Progenitor cell of endocrine pancreas (in vitro differentiated cells): ENCODE measurements around the gene ACAD9. TPM values are rescaled to one million over a fixed set of nuclear protein-coding genes. Genes with fewer than 3 reads are reported as not detected.

ENCODE experiments used
- DNase-seq: peaks from one replicate; pipeline ENCODE4 v3.0.0; 2021; ENCODE audit warnings: low spot score; ENCODE audit not compliant: unreplicated experiment
- H3K27ac Mint-ChIP-seq: 2 replicates; pipeline ENCODE4 v1.8.0; 2021; ENCODE audit warnings: mild to moderate bottlenecking, moderate library complexity, mixed read lengths
- H3K27me3 Mint-ChIP-seq: 2 replicates; pipeline ENCODE4 v1.8.0; 2021; ENCODE audit warnings: mixed read lengths
- H3K36me3 Mint-ChIP-seq: 2 replicates; pipeline ENCODE4 v1.8.0; 2022; ENCODE audit warnings: mixed read lengths; ENCODE audit not compliant: insufficient read depth
- H3K4me1 Mint-ChIP-seq: 2 replicates; pipeline ENCODE4 v1.8.0; 2021; ENCODE audit warnings: low read depth, mixed read lengths
- H3K4me3 Mint-ChIP-seq: 2 replicates; pipeline ENCODE4 v1.8.0; 2021; ENCODE audit warnings: low read depth, mild to moderate bottlenecking, moderate library complexity, mixed read lengths
- H3K9me3 Mint-ChIP-seq: 2 replicates; pipeline ENCODE4 v1.8.0; 2021; ENCODE audit warnings: low read depth, mixed read lengths
- CTCF ChIP-seq: fragments of 200-600 bp; sonication (generic); IDR thresholded peaks from one replicate; pipeline ENCODE4 v1.5.0; 2021; ENCODE audit warnings: antibody characterized with exemption, mild to moderate bottlenecking; ENCODE audit not compliant: unreplicated experiment
- total RNA-seq: library from RNA; stranded (reverse); gene quantifications from 2 replicates; pipeline ENCODE4 v1.2.1, GENCODE V29; 2021

ACAD9 gene
- total RNA-seq, 1 donor from 2014 or later, result 57.0 TPM

DNA sequence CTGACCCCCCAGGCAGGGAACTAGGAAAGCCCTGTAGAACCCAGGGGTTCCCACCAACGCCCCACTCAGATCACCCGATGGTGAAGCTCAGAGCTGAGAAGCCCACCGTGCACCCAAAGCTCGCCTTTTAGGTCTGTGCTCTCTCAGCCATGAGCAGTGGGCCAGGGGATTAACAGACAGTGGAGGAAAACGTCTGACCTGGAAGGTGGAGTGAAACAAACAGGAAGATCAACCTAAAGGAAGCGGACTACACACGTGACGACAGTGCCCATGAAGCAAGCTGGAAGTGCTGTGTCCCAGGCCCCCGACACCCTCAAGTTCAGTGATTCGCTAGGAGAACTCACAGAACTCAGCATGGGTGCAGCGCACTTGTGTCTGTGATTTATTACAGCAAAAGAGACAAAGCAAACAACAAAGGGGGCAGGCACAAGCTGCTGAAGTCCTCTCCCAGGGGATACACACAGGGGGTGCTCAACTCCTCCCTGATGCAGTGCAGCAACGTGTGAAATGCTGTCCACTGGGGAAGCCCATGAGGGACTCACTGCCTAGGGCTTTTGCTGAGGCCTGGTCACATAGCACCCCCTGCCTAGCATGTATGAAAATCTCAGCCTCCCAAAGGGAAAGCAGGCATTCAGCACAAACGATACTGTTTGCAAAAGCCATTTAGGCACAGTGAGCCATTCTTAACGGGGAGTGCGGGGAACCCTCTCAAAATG lies 71.0 kb downstream of the ACAD9 start:
- Mint-ChIP-seq H3K27ac (peak overlapping the region; percentile 80), H3K27me3 (no peaks in the 10 kb centered on the region), H3K4me3 (no peak overlapping the region), H3K9me3 (no peaks in the 10 kb centered on the region), H3K36me3 (peaks cover 1% of the 10 kb centered on the region), H3K4me1 (peaks cover 7% of the 10 kb centered on the region)
- peak; percentile 38 for TF ChIP-seq CTCF
- DNase-seq, result no peak

DNA sequence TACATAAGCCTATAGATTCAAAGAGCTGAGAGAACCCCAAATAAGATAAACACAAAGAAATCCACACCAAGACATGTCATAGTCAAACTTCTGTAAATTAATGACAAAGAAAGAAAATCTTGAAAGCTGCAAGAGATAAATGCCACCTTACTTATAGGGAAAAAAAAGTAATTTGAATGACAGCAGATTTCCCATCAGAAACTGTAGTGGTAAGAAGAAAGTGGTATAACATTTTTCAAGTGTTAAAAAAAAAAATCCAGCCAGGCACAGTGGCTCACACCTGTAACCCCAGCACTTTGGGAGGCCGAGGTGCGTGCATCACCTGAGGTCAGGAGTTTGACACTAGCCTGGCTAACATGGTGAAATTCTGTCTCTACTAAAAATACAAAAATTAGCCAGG lies 77.0 kb downstream of the ACAD9 start:
- H3K4me1 Mint-ChIP-seq, result no peaks in the 10 kb centered on the region
- H3K9me3 Mint-ChIP-seq, result peaks cover 14% of the 10 kb centered on the region
- DNase-seq, result no peak
- no peak for TF ChIP-seq CTCF
- H3K27me3 Mint-ChIP-seq, result peaks cover 18% of the 10 kb centered on the region
- H3K27ac Mint-ChIP-seq, result no peak overlapping the region
- H3K4me3 Mint-ChIP-seq, result no peak overlapping the region
- H3K36me3 Mint-ChIP-seq, result peaks cover 5% of the 10 kb centered on the region

Other genes starting within 250 kb of the ACAD9 start
- 166 and 170 TPM in 2 replicates for gene RPN1, start 228.8 kb upstream of the ACAD9 start, total RNA-seq
- 130 and 141 TPM in 2 replicates for gene RAB7A, start 153.4 kb upstream of the ACAD9 start, total RNA-seq
- 2.4 and 2.7 TPM in 2 replicates for gene CFAP92, start 114.5 kb downstream of the ACAD9 start, total RNA-seq
- 0.60 TPM in 2 replicates for gene EFCC1, start 121.7 kb downstream of the ACAD9 start, total RNA-seq
- not detected in 2 replicates for gene GP9, start 181.2 kb downstream of the ACAD9 start, total RNA-seq
- gene RAB43, start 242.2 kb downstream of the ACAD9 start, total RNA-seq, result 23.8 and 24.3 TPM in 2 replicates